Erythroblast (primary cell): Measurements from ENCODE around the gene GRIP2.

ENCODE experiments used
- GATA1 ChIP-seq: IDR thresholded peaks from 2 replicates; pipeline ENCODE4 v1.6.1; 2011; ENCODE audit warnings: low read depth, mild to moderate bottlenecking, control low read depth, low read length, moderate library complexity
- POLR2A ChIP-seq: IDR thresholded peaks from 2 replicates; pipeline ENCODE4 v1.6.1; 2011; ENCODE audit warnings: mild to moderate bottlenecking, low read length

GRCh38 chr3:14553871-14554270 is 13.7 kb upstream of the GRIP2 start:
- TF ChIP-seq POLR2A (no peak), GATA1 (no peak)
